HEK293 (cell line): ENCODE results near the gene ZW10.
"Not testable (repeated sequence)": the region's sequence is repeated elsewhere in the genome, so short reads cannot be mapped to it uniquely, and the experiment has no call there.

Source experiments
- CTCF ChIA-PET: fragments of 350-600 bp; formaldehyde crosslinking; extraction: SDS; loops from one replicate; lab custom pipeline; 2021; ENCODE audit warnings: antibody characterized with exemption; lab: Yijun Ruan, JAX
- POLR2A ChIA-PET: fragments of 300-600 bp; formaldehyde crosslinking; extraction: SDS; loops from one replicate; lab custom pipeline; 2020; ENCODE audit warnings: antibody characterized with exemption, inconsistent platforms; lab: Yijun Ruan, JAX
- H3K27ac ChIP-seq: fragments of 200-500 bp; sonication (Bioruptor generic); 2 replicates; pipeline ENCODE4 v1.5.1; 2014; ENCODE audit warnings: low read depth, low read length, control low read depth, inconsistent platforms; ENCODE audit errors: extremely low read depth
- H3K36me3 ChIP-seq, 2 experiments: fragments of 200-500 bp in 1 of 2; sonication (Bioruptor generic) in 1 of 2; 1 replicate in 1 of 2; 2 replicates in 1 of 2; pipeline ENCODE4 v1.5.1; 2014 to 2017; ENCODE audit warnings: inconsistent platforms in 2 of 2, low read length in 2 of 2; ENCODE audit not compliant: control insufficient read depth in 2 of 2, insufficient read depth in 1 of 2
- H3K4me1 ChIP-seq: fragments of 200-500 bp; sonication (Bioruptor generic); 2 replicates; pipeline ENCODE4 v1.5.1; 2014; ENCODE audit warnings: mild to moderate bottlenecking, low read length, inconsistent platforms; ENCODE audit not compliant: control insufficient read depth, insufficient read depth
- H3K4me3 ChIP-seq: 2 replicates; pipeline ENCODE4 v1.5.1; 2011; ENCODE audit warnings: low read depth, mild to moderate bottlenecking, control low read depth, low read length, moderate library complexity
- H3K9me3 ChIP-seq: fragments of 200-500 bp; sonication (Bioruptor generic); 2 replicates; pipeline ENCODE4 v1.5.1; 2014; ENCODE audit warnings: low read depth, low read length, inconsistent platforms; ENCODE audit not compliant: control insufficient read depth, insufficient read depth
- KLF10 ChIP-seq: fragments of 450-650 bp; IDR thresholded peaks from 2 replicates; pipeline ENCODE4 v1.5.1; 2018; ENCODE audit warnings: missing biosample characterization, mild to moderate bottlenecking, missing genetic modification characterization
- PATZ1 ChIP-seq: fragments of 450-650 bp; formaldehyde crosslinking; IDR thresholded peaks from 2 replicates; pipeline ENCODE4 v1.5.1; 2016; ENCODE audit warnings: missing biosample characterization, missing genetic modification characterization
- PRDM4 ChIP-seq: fragments of 450-650 bp; formaldehyde crosslinking; IDR thresholded peaks from 2 replicates; pipeline ENCODE4 v1.5.1; 2017; ENCODE audit warnings: missing biosample characterization, missing genetic modification characterization
- SP2 ChIP-seq: fragments of 450-650 bp; formaldehyde crosslinking; IDR thresholded peaks from 2 replicates; pipeline ENCODE4 v1.5.1; 2016; ENCODE audit warnings: missing biosample characterization, missing genetic modification characterization
- YY2 ChIP-seq: fragments of 450-650 bp; formaldehyde crosslinking; IDR thresholded peaks from 2 replicates; pipeline ENCODE4 v1.5.1; 2016; ENCODE audit warnings: missing biosample characterization, missing genetic modification characterization
- ZBTB26 ChIP-seq: fragments of 450-650 bp; formaldehyde crosslinking; optimal IDR thresholded peaks from 2 replicates; pipeline ENCODE3; 2016; ENCODE audit warnings: missing biosample characterization, mild to moderate bottlenecking, missing genetic modification characterization
- ZNF112 ChIP-seq: fragments of 450-650 bp; formaldehyde crosslinking; IDR thresholded peaks from 2 replicates; pipeline ENCODE4 v1.5.0; 2017; ENCODE audit warnings: missing biosample characterization, missing genetic modification characterization
- ZNF114 ChIP-seq: fragments of 450-650 bp; formaldehyde crosslinking; IDR thresholded peaks from 2 replicates; pipeline ENCODE4 v1.5.0; 2017; ENCODE audit warnings: missing biosample characterization, missing genetic modification characterization
- ZNF140 ChIP-seq: fragments of 450-650 bp; formaldehyde crosslinking; IDR thresholded peaks from 2 replicates; pipeline ENCODE4 v1.5.1; 2016; ENCODE audit warnings: missing biosample characterization, missing genetic modification characterization
- ZNF148 ChIP-seq: fragments of 450-650 bp; formaldehyde crosslinking; IDR thresholded peaks from 2 replicates; pipeline ENCODE4 v1.5.0; 2017; ENCODE audit warnings: missing biosample characterization, missing genetic modification characterization, borderline replicate concordance
- ZNF184 ChIP-seq: fragments of 450-650 bp; IDR thresholded peaks from 2 replicates; pipeline ENCODE4 v1.5.1; 2018; ENCODE audit warnings: missing biosample characterization, mild to moderate bottlenecking, missing genetic modification characterization
- ZNF211 ChIP-seq: fragments of 450-650 bp; formaldehyde crosslinking; IDR thresholded peaks from 2 replicates; pipeline ENCODE4 v1.5.1; 2016; ENCODE audit warnings: low read depth, missing biosample characterization, missing genetic modification characterization
- ZNF280C ChIP-seq: fragments of 450-650 bp; formaldehyde crosslinking; IDR thresholded peaks from 2 replicates; pipeline ENCODE4 v1.5.1; 2016; ENCODE audit warnings: missing biosample characterization, missing genetic modification characterization
- ZNF354C ChIP-seq: fragments of 450-650 bp; formaldehyde crosslinking; IDR thresholded peaks from 2 replicates; pipeline ENCODE4 v1.5.1; 2016; ENCODE audit warnings: missing biosample characterization, missing genetic modification characterization, low read depth, borderline replicate concordance
- ZNF530 ChIP-seq: fragments of 450-650 bp; formaldehyde crosslinking; IDR thresholded peaks from 2 replicates; pipeline ENCODE4 v1.5.1; 2016; ENCODE audit warnings: low read depth, missing biosample characterization, missing genetic modification characterization
- ZNF549 ChIP-seq: fragments of 450-650 bp; IDR thresholded peaks from 2 replicates; pipeline ENCODE4 v1.5.1; 2018; ENCODE audit warnings: missing biosample characterization, missing genetic modification characterization, mild to moderate bottlenecking, inconsistent platforms, moderate library complexity
- ZNF580 ChIP-seq: fragments of 450-650 bp; formaldehyde crosslinking; IDR thresholded peaks from 2 replicates; pipeline ENCODE4 v1.5.1; 2016; ENCODE audit warnings: missing biosample characterization, missing genetic modification characterization
- ZNF621 ChIP-seq: fragments of 450-650 bp; formaldehyde crosslinking; IDR thresholded peaks from 2 replicates; pipeline ENCODE4 v1.5.1; 2017; ENCODE audit warnings: missing biosample characterization, missing genetic modification characterization
- ZNF629 ChIP-seq: fragments of 450-650 bp; formaldehyde crosslinking; IDR thresholded peaks from 2 replicates; pipeline ENCODE4 v1.5.1; 2017; ENCODE audit warnings: missing biosample characterization, missing genetic modification characterization
- ZNF664 ChIP-seq: fragments of 450-650 bp; formaldehyde crosslinking; IDR thresholded peaks from 2 replicates; pipeline ENCODE4 v1.5.1; 2016; ENCODE audit warnings: missing biosample characterization, missing genetic modification characterization
- ZNF785 ChIP-seq: fragments of 450-650 bp; formaldehyde crosslinking; IDR thresholded peaks from 2 replicates; pipeline ENCODE4 v1.5.1; 2016; ENCODE audit warnings: missing biosample characterization, missing genetic modification characterization

The ZW10 gene

GRCh38 chr11:113789675-113790320 lies 16.3 kb upstream of the ZW10 start:
- no peak overlapping the region for H3K4me3 ChIP-seq
- H3K4me1 ChIP-seq = no peaks in the 10 kb centered on the region
- no peaks in the 10 kb centered on the region for H3K9me3 ChIP-seq
- CTCF ChIA-PET = interaction anchor here (0.5 kb wide), 1 partner anchor 14 kb away, joined by 3 read pairs; no protein-coding TSS in a partner anchor
- no peak overlapping the region for H3K27ac ChIP-seq
- no peaks in the 10 kb centered on the region for H3K36me3 ChIP-seq
- POLR2A ChIA-PET = no interaction called here
- TF ChIP-seq ZNF280C = no peak
- no peak for TF ChIP-seq ZNF354C
- TF ChIP-seq ZNF580 (tag by site-specific recombination) = no peak
- no peak for TF ChIP-seq ZNF140
- TF ChIP-seq ZNF549 = no peak
- no peak for TF ChIP-seq ZNF184 (tag by site-specific recombination)
- no peak for TF ChIP-seq YY2 (tag by site-specific recombination)
- TF ChIP-seq PATZ1 (tag by site-specific recombination) = no peak
- TF ChIP-seq ZBTB26 (tag by site-specific recombination) = no peak
- no peak for TF ChIP-seq ZNF112 (tag by site-specific recombination)
- TF ChIP-seq, all 188 proteins: peak for 0

GRCh38 chr11:113789016-113789415 lies 15.5 kb upstream of the ZW10 start:
- H3K36me3 ChIP-seq, H3K9me3 ChIP-seq, H3K27ac ChIP-seq, H3K4me3 ChIP-seq, H3K4me1 ChIP-seq, POLR2A ChIA-PET: not testable (repeated sequence)
- CTCF ChIA-PET = interaction anchor here (0.6 kb wide), 1 partner anchor 26 kb away, joined by 3 read pairs; no protein-coding TSS in a partner anchor

- ChIA-PET CTCF (interaction anchor here (2.1 kb wide), 1 partner anchor 9 kb away, joined by 5 read pairs; the partner anchor contains the start of gene ZW10), POLR2A (interaction anchor here (0.9 kb wide), 1 partner anchor 10 kb away, joined by 3 read pairs; no protein-coding TSS in a partner anchor)
- no peak overlapping the region for H3K4me3 ChIP-seq
- no peaks in the 10 kb centered on the region for H3K36me3 ChIP-seq
- H3K27ac ChIP-seq = no peak overlapping the region
- H3K4me1 ChIP-seq = 0 out of 2 replicates have a peak, but pooled peaks cover 3% of the 10 kb centered on the region
- H3K9me3 ChIP-seq = no peaks in the 10 kb centered on the region
- TF ChIP-seq ZNF629 (tag by site-specific recombination) (no peak), ZNF114 (tag by site-specific recombination) (no peak), ZNF785 (tag by site-specific recombination) (no peak), ZNF530 (no peak), ZNF664 (no peak), ZNF211 (no peak), SP2 (tag by site-specific recombination) (no peak), ZNF621 (tag by site-specific recombination) (no peak), PRDM4 (no peak), ZNF148 (no peak), KLF10 (tag by site-specific recombination) (no peak)
These were observed 8.6 kb upstream of the ZW10 start for GRCh38 chr11:113782134-113782533.
